Measurements from ENCODE around the gene HNRNPUL2.

HNRNPUL2 gene

GRCh38 chr11:62666259-62666926 lies 60.9 kb downstream of the HNRNPUL2 start:
- DNase-seq (ENCODE audit: low spot score), result no peak

GRCh38 chr11:62665599-62666258 lies 61.5 kb downstream of the HNRNPUL2 start:
- peak; percentile 75 for DNase-seq (ENCODE audit: low spot score)

GRCh38 chr11:62665075-62665598 lies 62.1 kb downstream of the HNRNPUL2 start, which contains the start of the genes C11orf98 and CSKMT:
TSS of gene C11orf98 (minus strand) at chr11:62665210. CDS start at chr11:62665169, 41 bp downstream.
TSS of gene CSKMT (plus strand) at chr11:62665312. CDS start at chr11:62665880, 568 bp downstream.
- peak; percentile 97 for DNase-seq (ENCODE audit: low spot score)

GRCh38 chr11:62664405-62665074 lies 62.7 kb downstream of the HNRNPUL2 start:
- DNase-seq (ENCODE audit: low spot score), result peak; percentile 54
